ENCODE measurements around the gene BPIFB6. TPM values are rescaled to one million over a fixed set of nuclear protein-coding genes. Genes with fewer than 3 reads are reported as not detected.

Gene BPIFB6
- polyA plus RNA-seq, 12 donors: not detected

DNA sequence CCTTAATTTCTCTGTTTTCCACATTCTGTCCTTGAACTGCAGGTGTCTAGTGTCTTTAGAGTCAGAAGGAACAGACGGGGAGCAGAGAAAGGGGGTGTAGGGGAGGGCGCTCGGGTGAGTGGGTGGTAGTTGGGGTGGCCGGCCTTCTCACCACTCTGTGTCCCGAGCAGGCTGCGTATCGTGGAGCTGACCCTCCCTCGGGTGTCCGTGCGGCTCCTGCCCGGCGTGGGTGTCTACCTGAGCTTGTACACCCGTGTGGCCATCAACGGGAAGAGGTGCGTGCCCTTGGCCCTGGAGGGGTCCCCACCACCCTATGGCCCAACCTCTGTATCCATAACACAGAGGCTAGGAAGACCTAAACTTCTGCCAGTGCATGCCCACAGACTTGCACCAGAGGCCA lies 53.3 kb downstream of the BPIFB6 start:
- no peak for DNase-seq

DNA sequence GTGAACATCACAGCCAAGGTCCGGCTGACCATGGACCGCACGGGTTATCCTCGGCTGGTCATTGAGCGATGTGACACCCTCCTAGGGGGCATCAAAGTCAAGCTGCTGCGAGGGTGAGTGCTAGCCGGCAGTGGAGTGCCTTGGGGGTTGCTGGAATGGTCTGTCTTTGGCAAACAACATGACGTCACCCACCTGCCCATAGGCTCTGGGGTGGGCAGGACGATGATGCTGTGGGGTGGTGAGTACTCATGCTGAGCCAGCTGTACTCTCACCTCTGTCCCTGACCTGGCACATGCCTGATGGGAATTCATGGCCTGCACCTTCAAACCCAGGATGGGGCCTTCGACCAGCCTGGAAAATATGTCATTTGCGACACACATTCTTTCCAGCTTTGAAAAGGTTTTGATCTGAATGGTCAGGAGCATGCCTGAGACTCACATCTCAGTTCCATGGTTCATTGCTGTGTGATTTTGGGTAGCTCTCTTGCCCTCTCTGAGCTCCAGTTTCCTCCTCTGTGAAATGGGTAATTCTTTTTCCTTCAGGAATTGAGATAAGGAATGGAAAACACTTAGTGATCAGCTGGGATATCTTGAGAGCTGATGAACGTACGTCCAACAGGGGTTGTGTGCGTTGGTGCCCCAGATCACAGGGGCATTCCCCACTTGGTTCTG lies 54.7 kb downstream of the BPIFB6 start:
- DNase-seq: no peak

DNA sequence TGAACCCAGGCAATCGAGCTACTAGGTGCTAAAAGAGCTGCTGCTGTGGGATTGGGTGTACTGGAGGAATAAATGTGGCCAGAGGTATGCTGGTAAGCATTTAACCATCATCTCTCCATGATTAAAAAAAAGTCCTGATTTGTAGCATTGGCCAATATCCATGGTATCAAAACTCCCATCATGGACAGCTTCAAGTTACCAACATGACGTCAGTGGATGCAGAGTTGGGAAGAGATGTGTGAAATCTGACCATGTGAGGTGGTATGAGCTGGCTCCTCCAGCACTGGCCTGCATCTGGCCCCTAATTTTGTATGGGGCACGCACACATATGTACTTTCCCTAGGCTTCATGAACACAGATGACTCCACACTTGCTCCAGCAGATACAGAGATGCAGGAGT lies 59.7 kb downstream of the BPIFB6 start:
- no peak for DNase-seq

DNA sequence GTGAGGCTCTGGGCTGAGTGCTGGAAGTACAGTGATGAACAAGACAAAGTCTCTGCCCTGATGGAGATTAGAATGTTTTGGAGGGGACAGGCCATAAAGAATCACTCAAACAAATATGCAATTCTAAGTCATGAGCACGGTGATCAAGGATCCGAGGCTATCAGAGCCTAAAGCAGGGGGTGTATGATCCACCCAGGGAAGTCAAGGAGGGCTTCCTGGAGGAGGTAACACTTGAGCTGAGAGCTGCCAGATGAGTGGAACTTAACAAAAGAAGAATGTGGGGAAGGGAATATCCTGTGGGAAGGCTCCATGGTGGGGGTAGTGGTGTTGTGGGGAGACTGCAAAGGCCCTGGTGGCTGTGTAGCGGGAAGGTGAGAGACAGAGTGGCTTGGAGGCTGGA lies 60.2 kb downstream of the BPIFB6 start:
- DNase-seq: no peak

DNA sequence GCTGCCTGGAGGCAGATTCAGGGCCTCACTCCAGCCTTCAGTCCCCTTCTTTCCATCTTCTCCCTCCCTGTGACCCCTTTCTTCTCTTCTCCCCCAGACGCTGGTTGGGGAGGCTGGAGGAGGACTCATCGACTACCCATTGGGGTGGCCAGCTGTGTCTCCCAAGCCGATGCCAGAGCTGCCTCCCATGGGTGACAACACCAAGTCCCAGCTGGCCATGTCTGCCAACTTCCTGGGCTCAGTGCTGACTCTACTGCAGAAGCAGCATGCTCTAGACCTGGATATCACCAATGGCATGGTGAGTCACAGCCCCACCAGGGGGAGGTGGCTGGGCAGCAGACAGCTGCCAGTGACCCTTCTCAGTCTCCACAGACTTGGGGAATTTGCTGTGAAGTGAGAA lies 60.9 kb downstream of the BPIFB6 start:
- no peak for DNase-seq

DNA sequence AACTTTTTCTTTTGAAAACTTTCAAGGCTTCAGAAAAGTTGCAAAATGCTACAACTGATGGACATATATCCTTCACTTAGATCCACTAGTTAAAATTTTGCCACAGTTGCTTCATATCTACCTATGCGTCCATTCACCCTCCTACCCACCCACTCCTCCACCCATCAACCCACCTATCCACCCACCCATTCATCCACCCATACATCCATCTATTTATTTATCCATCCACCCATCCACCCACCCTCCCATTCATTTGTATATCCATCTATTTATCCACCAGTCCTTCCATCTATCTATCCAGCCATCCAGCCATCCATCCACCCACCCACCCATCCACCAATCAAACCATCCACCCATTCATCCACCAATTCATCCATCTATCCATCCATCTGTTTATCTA lies 61.6 kb downstream of the BPIFB6 start:
- no peak for DNase-seq

DNA sequence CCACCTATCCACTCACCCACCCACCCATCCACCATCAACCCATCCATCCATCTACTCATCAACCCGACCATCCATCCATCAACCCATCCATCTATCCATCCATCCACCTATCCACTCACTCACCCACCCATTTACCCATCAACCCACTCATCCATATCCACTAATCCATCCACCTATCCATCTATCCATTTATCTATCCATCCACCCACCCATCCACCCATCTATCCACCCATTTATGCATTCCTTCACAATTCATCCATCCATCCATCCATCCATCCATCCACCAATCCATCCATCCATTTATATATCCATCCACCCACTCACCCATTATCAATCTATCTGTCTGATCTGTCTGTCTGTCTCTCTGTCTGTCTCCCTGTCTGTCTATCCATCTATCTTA lies 62.1 kb downstream of the BPIFB6 start:
- DNase-seq: no peak

Other genes with a start within 250 kb of the BPIFB6 start
- 100 to 1,000 TPM in 10 of 12 donors, 10 to 100 TPM in 1, not detected in 1; 78.3 to 175 (median 139) TPM for gene MAPRE1, start 211.7 kb upstream of the BPIFB6 start, polyA plus RNA-seq (ENCODE audit: insufficient read length in 12 of 12)
- under 1 TPM in 7 of 12 donors, not detected in 5; 0.05 to 0.40 (median 0.15) TPM for gene EFCAB8, start 172.7 kb upstream of the BPIFB6 start, polyA plus RNA-seq (ENCODE audit: insufficient read length in 12 of 12)
- gene SUN5, start 27.2 kb upstream of the BPIFB6 start, polyA plus RNA-seq (ENCODE audit: insufficient read length in 12 of 12): not detected
- gene BPIFB2, start 23.9 kb upstream of the BPIFB6 start, polyA plus RNA-seq (ENCODE audit: insufficient read length in 12 of 12): not detected
- under 1 TPM in 3 of 12 donors, not detected in 9; 0.13 to 0.16 (median 0.14) TPM for gene BPIFB3, start 22.3 kb downstream of the BPIFB6 start, polyA plus RNA-seq (ENCODE audit: insufficient read length in 12 of 12)
- gene BPIFB4, start 48.0 kb downstream of the BPIFB6 start, polyA plus RNA-seq (ENCODE audit: insufficient read length in 12 of 12): under 1 TPM in 5 of 12 donors, not detected in 7; 0.11 to 0.29 (median 0.14) TPM
- gene BPIFA2, start 136.5 kb downstream of the BPIFB6 start, polyA plus RNA-seq (ENCODE audit: insufficient read length in 12 of 12): not detected
- gene BPIFA3, start 185.7 kb downstream of the BPIFB6 start, polyA plus RNA-seq (ENCODE audit: insufficient read length in 12 of 12): not detected
- not detected for gene BPIFA1, start 204.3 kb downstream of the BPIFB6 start, polyA plus RNA-seq (ENCODE audit: insufficient read length in 12 of 12)